Karpas-422 (cell line): ENCODE results near the gene C18orf63. TPM values are rescaled to one million over a fixed set of nuclear protein-coding genes. Genes with fewer than 3 reads are reported as not detected.

Source experiments
- DNase-seq: peaks from one replicate; pipeline ENCODE4 v3.0.0-alpha.2; 2015
- H2AFZ ChIP-seq: fragments of 200-600 bp; sonication (generic); 2 replicates; pipeline ENCODE4 v1.6.1; 2014; ENCODE audit warnings: antibody characterized with exemption, low read length, mixed read lengths
- H3K27ac ChIP-seq: fragments of 200-600 bp; sonication (generic); 2 replicates; pipeline ENCODE4 v1.5.1; 2014; ENCODE audit warnings: mild to moderate bottlenecking, low read length, moderate library complexity
- H3K27me3 ChIP-seq: fragments of 200-600 bp; sonication (generic); 2 replicates; pipeline ENCODE4 v1.6.1; 2014; ENCODE audit warnings: low read length, mixed read lengths
- H3K36me3 ChIP-seq: fragments of 200-600 bp; sonication (generic); 2 replicates; pipeline ENCODE4 v1.6.1; 2014; ENCODE audit warnings: low read length, mixed read lengths; ENCODE audit not compliant: insufficient read depth
- H3K4me1 ChIP-seq: fragments of 200-600 bp; sonication (generic); 2 replicates; pipeline ENCODE4 v1.6.1; 2014; ENCODE audit warnings: mild to moderate bottlenecking, low read length, mixed read lengths
- H3K4me2 ChIP-seq: fragments of 200-600 bp; sonication (generic); 2 replicates; pipeline ENCODE4 v1.6.1; 2014; ENCODE audit warnings: low read length, low read depth, mild to moderate bottlenecking; ENCODE audit not compliant: poor library complexity, severe bottlenecking
- H3K4me3 ChIP-seq: fragments of 200-600 bp; sonication (generic); 2 replicates; pipeline ENCODE4 v1.5.1; 2014; ENCODE audit warnings: mild to moderate bottlenecking, antibody characterized with exemption, low read length, mixed read lengths
- H3K79me2 ChIP-seq: fragments of 200-600 bp; sonication (generic); 2 replicates; pipeline ENCODE4 v1.6.1; 2014; ENCODE audit warnings: mild to moderate bottlenecking, low read length, mixed read lengths
- H3K9ac ChIP-seq: fragments of 200-600 bp; sonication (generic); 2 replicates; pipeline ENCODE4 v1.6.0; 2014; ENCODE audit warnings: low read length
- H3K9me2 ChIP-seq: fragments of 200-600 bp; sonication (generic), shearing (Covaris generic); replicated peaks from 2 replicates; pipeline ENCODE4 v1.6.0; 2014; ENCODE audit warnings: mild to moderate bottlenecking, low read length, moderate library complexity; ENCODE audit not compliant: insufficient read depth
- H3K9me3 ChIP-seq: fragments of 300-700, 200-600 bp; sonication (generic); 2 replicates; pipeline ENCODE4 v1.6.1; 2014; ENCODE audit warnings: low read length, mixed read lengths
- H4K20me1 ChIP-seq: fragments of 200-600 bp; sonication (generic); 2 replicates; pipeline ENCODE4 v1.6.1; 2014; ENCODE audit warnings: mild to moderate bottlenecking, antibody characterized with exemption, low read length, low read depth; ENCODE audit not compliant: insufficient read depth
- total RNA-seq: library from RNA; depleted of rRNA; stranded (reverse); fragments of >200 nt; shearing (Covaris generic); gene quantifications from 2 replicates; pipeline ENCODE4 v1.2.3, GENCODE V29; 2014; ENCODE audit warnings: low replicate concordance

Gene C18orf63
- total RNA-seq, 1 experiment from 2014 or later, result not detected

GRCh38 chr18:74378179-74378682 lies 62.6 kb downstream of the C18orf63 start:
- no peak overlapping the region for H3K27ac ChIP-seq
- no peaks in the 10 kb centered on the region for H4K20me1 ChIP-seq
- no peaks in the 10 kb centered on the region for H3K27me3 ChIP-seq
- no peaks in the 10 kb centered on the region for H3K36me3 ChIP-seq
- no peak for DNase-seq
- H3K4me2 ChIP-seq, result no peak overlapping the region
- no peak overlapping the region for H3K9ac ChIP-seq
- no peak overlapping the region for H3K4me3 ChIP-seq
- no peaks in the 10 kb centered on the region for H3K9me2 ChIP-seq
- no peaks in the 10 kb centered on the region for H3K9me3 ChIP-seq
- H2AFZ ChIP-seq, result no peak overlapping the region; the same call in 1 of the 2 replicates
- H3K4me1 ChIP-seq, result no peaks in the 10 kb centered on the region
- no peaks in the 10 kb centered on the region for H3K79me2 ChIP-seq

- Histone ChIP-seq H3K9ac (no peak overlapping the region), H3K4me2 (no peak overlapping the region), H3K9me3 (no peaks in the 10 kb centered on the region), H3K27ac (no peak overlapping the region), H3K9me2 (no peaks in the 10 kb centered on the region), H4K20me1 (no peaks in the 10 kb centered on the region), H2AFZ (no peak overlapping the region), H3K4me1 (no peaks in the 10 kb centered on the region), H3K79me2 (no peaks in the 10 kb centered on the region), H3K36me3 (no peaks in the 10 kb centered on the region), H3K27me3 (no peaks in the 10 kb centered on the region), H3K4me3 (no peak overlapping the region)
- DNase-seq, result no peak
These were observed 65.3 kb downstream of the C18orf63 start for GRCh38 chr18:74380916-74381315.

GRCh38 chr18:74381621-74382295 lies 66.1 kb downstream of the C18orf63 start:
- H3K9ac ChIP-seq, result no peak overlapping the region
- no peaks in the 10 kb centered on the region for H3K9me3 ChIP-seq
- no peak overlapping the region for H3K27ac ChIP-seq
- H3K79me2 ChIP-seq, result no peaks in the 10 kb centered on the region
- H3K4me3 ChIP-seq, result no peak overlapping the region
- H2AFZ ChIP-seq, result no peak overlapping the region
- no peaks in the 10 kb centered on the region for H3K36me3 ChIP-seq
- DNase-seq, result no peak
- no peaks in the 10 kb centered on the region for H4K20me1 ChIP-seq
- no peak overlapping the region for H3K4me2 ChIP-seq
- no peaks in the 10 kb centered on the region for H3K27me3 ChIP-seq
- H3K9me2 ChIP-seq, result no peaks in the 10 kb centered on the region
- no peaks in the 10 kb centered on the region for H3K4me1 ChIP-seq

DNA sequence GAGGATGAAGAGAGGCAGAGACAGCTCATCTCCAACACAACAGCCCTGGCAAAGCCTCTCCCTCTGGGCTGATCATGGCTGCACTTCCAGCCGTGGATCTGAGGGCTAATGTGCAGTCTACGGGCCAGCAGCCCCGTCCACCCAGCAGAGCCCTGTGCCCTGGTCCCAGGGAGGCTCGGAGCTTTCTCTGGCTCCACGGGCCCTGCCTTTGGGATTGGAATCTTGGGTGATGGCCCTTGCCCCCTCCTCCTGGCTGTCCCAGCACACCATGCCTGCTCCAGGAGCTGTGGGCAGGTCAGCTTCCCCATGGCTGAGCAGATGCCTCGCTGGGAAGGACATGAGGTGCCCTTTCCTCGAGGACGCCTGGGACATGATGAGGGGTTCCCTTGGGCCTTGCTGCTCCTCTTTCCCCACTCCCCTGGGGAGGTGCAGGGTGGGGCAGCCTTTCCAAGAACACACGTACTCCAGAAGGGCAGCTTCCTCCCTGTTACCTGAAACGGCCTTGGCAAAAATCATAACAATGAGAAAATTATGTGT lies 66.9 kb downstream of the C18orf63 start:
- no peak for DNase-seq
- H3K9me3 ChIP-seq, result no peaks in the 10 kb centered on the region
- no peak overlapping the region for H3K4me2 ChIP-seq
- H3K79me2 ChIP-seq, result no peaks in the 10 kb centered on the region
- H3K9ac ChIP-seq, result no peak overlapping the region
- H3K36me3 ChIP-seq, result no peaks in the 10 kb centered on the region
- H2AFZ ChIP-seq, result no peak overlapping the region
- no peaks in the 10 kb centered on the region for H4K20me1 ChIP-seq
- H3K27ac ChIP-seq, result no peak overlapping the region
- H3K4me3 ChIP-seq, result no peak overlapping the region
- H3K27me3 ChIP-seq, result no peaks in the 10 kb centered on the region
- no peaks in the 10 kb centered on the region for H3K9me2 ChIP-seq
- H3K4me1 ChIP-seq, result no peaks in the 10 kb centered on the region

- no peaks in the 10 kb centered on the region for H3K4me1 ChIP-seq
- H3K79me2 ChIP-seq, result no peaks in the 10 kb centered on the region
- no peaks in the 10 kb centered on the region for H3K9me2 ChIP-seq
- H3K9me3 ChIP-seq, result no peaks in the 10 kb centered on the region
- no peak overlapping the region for H3K4me2 ChIP-seq
- no peak for DNase-seq
- H3K27me3 ChIP-seq, result 0 out of 2 replicates have a peak, but pooled peaks cover 2% of the 10 kb centered on the region
- no peak overlapping the region for H3K27ac ChIP-seq
- H3K9ac ChIP-seq, result no peak overlapping the region
- no peak overlapping the region for H2AFZ ChIP-seq
- H3K36me3 ChIP-seq, result no peaks in the 10 kb centered on the region
- no peak overlapping the region for H3K4me3 ChIP-seq
- no peaks in the 10 kb centered on the region for H4K20me1 ChIP-seq
These were observed 71.7 kb downstream of the C18orf63 start for GRCh38 chr18:74387383-74387782.

- DNase-seq, result no peak
- Histone ChIP-seq H3K4me2 (no peak overlapping the region), H3K9me2 (no peaks in the 10 kb centered on the region), H3K79me2 (no peaks in the 10 kb centered on the region), H3K4me1 (no peaks in the 10 kb centered on the region), H3K4me3 (no peak overlapping the region), H2AFZ (no peak overlapping the region), H3K27ac (no peak overlapping the region), H4K20me1 (no peaks in the 10 kb centered on the region), H3K27me3 (0 out of 2 replicates have a peak, but pooled peaks cover 2% of the 10 kb centered on the region), H3K36me3 (no peaks in the 10 kb centered on the region), H3K9me3 (no peaks in the 10 kb centered on the region), H3K9ac (no peak overlapping the region)
These were observed 72.6 kb downstream of the C18orf63 start for GRCh38 chr18:74388227-74388626.

GRCh38 chr18:74389171-74389927 lies 73.7 kb downstream of the C18orf63 start:
- no peaks in the 10 kb centered on the region for H3K36me3 ChIP-seq
- no peaks in the 10 kb centered on the region for H3K4me1 ChIP-seq
- H3K79me2 ChIP-seq, result no peaks in the 10 kb centered on the region
- H3K9me3 ChIP-seq, result no peaks in the 10 kb centered on the region
- H3K9ac ChIP-seq, result no peak overlapping the region
- no peak overlapping the region for H3K4me2 ChIP-seq
- H3K4me3 ChIP-seq, result no peak overlapping the region
- no peak for DNase-seq
- no peaks in the 10 kb centered on the region for H4K20me1 ChIP-seq
- H3K27me3 ChIP-seq, result 0 out of 2 replicates have a peak, but pooled peaks cover 2% of the 10 kb centered on the region
- no peak overlapping the region for H3K27ac ChIP-seq
- H2AFZ ChIP-seq, result no peak overlapping the region
- H3K9me2 ChIP-seq, result no peaks in the 10 kb centered on the region

DNA sequence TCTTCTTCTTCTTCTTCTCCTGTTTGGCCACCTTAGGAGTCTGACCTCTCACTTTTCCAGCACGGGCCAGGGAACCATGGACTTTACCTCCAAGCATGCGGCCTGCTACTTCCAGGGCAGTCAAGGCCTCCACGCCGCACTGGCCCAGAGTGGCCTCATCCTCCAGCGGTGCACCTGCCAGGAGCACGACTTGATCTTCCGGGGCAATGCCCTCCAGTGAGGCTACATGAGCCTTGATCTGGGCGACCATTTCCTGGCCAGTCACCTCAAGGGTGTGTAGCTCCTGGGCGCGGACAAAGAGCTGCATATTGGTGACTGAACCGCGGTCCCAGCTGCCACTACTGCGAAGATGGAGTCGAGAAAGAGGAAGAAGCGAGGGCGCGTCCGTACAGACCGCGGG lies 74.4 kb downstream of the C18orf63 start:
- no peaks in the 10 kb centered on the region for H3K9me3 ChIP-seq

More for the DNA sequence above, 74.4 kb downstream of the C18orf63 start:
- H3K9me2 ChIP-seq, result no peaks in the 10 kb centered on the region
- no peaks in the 10 kb centered on the region for H3K36me3 ChIP-seq
- no peak overlapping the region for H3K9ac ChIP-seq
- H3K79me2 ChIP-seq, result no peaks in the 10 kb centered on the region
- H3K27ac ChIP-seq, result no peak overlapping the region
- H2AFZ ChIP-seq, result no peak overlapping the region
- no peaks in the 10 kb centered on the region for H3K4me1 ChIP-seq
- no peak overlapping the region for H3K4me3 ChIP-seq
- H4K20me1 ChIP-seq, result no peaks in the 10 kb centered on the region
- DNase-seq, result no peak
- H3K27me3 ChIP-seq, result 0 out of 2 replicates have a peak, but pooled peaks cover 2% of the 10 kb centered on the region
- H3K4me2 ChIP-seq, result no peak overlapping the region
